ENCODE results near the gene CCDC88C.

GRCh38 chr14:91324606-91325575 lies 92.7 kb downstream of the CCDC88C start:
- TF ChIP-seq, protein P1, sequence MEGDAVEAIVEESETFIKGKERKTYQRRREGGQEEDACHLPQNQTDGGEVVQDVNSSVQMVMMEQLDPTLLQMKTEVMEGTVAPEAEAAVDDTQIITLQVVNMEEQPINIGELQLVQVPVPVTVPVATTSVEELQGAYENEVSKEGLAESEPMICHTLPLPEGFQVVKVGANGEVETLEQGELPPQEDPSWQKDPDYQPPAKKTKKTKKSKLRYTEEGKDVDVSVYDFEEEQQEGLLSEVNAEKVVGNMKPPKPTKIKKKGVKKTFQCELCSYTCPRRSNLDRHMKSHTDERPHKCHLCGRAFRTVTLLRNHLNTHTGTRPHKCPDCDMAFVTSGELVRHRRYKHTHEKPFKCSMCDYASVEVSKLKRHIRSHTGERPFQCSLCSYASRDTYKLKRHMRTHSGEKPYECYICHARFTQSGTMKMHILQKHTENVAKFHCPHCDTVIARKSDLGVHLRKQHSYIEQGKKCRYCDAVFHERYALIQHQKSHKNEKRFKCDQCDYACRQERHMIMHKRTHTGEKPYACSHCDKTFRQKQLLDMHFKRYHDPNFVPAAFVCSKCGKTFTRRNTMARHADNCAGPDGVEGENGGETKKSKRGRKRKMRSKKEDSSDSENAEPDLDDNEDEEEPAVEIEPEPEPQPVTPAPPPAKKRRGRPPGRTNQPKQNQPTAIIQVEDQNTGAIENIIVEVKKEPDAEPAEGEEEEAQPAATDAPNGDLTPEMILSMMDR (IDR thresholded peaks at IDR 0.05), result no peak
- no peak for TF ChIP-seq POLR2A (IDR thresholded peaks at IDR 0.05)
